C4-2B (cell line): Measurements from ENCODE around the gene XPR1.

Source experiments
- ZFX ChIP-seq: fragments of 450-650 bp; IDR thresholded peaks from 2 replicates; pipeline ENCODE4 v1.6.1; 2017
- TF ChIP-seq, protein P1 (sequence below): fragments of 450-650 bp; conservative IDR thresholded peaks from 2 replicates; pipeline ENCODE4 v1.5.1; 2017; ENCODE audit warnings: mild to moderate bottlenecking

- TF ChIP-seq, protein P1, sequence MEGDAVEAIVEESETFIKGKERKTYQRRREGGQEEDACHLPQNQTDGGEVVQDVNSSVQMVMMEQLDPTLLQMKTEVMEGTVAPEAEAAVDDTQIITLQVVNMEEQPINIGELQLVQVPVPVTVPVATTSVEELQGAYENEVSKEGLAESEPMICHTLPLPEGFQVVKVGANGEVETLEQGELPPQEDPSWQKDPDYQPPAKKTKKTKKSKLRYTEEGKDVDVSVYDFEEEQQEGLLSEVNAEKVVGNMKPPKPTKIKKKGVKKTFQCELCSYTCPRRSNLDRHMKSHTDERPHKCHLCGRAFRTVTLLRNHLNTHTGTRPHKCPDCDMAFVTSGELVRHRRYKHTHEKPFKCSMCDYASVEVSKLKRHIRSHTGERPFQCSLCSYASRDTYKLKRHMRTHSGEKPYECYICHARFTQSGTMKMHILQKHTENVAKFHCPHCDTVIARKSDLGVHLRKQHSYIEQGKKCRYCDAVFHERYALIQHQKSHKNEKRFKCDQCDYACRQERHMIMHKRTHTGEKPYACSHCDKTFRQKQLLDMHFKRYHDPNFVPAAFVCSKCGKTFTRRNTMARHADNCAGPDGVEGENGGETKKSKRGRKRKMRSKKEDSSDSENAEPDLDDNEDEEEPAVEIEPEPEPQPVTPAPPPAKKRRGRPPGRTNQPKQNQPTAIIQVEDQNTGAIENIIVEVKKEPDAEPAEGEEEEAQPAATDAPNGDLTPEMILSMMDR: no peak
- TF ChIP-seq ZFX: no peak
These were observed 228.7 kb downstream of the XPR1 start for GRCh38 chr1:180860535-180860934.
